GM21367 (cell line): Measurements from ENCODE around the gene MYRF.

Experiments used
- ATAC-seq: cut with Tn5 transposase; IDR thresholded peaks from one replicate; pipeline ENCODE4 v1.9.1; 2021; ENCODE audit not compliant: unreplicated experiment

MYRF gene

GRCh38 chr11:61752117-61752924 is at the start of gene MYRF:
MYRF (plus strand) TSS chr11:61752636; CDS start chr11:61752745, 109 bp downstream.
- ATAC-seq = no peak

DNA sequence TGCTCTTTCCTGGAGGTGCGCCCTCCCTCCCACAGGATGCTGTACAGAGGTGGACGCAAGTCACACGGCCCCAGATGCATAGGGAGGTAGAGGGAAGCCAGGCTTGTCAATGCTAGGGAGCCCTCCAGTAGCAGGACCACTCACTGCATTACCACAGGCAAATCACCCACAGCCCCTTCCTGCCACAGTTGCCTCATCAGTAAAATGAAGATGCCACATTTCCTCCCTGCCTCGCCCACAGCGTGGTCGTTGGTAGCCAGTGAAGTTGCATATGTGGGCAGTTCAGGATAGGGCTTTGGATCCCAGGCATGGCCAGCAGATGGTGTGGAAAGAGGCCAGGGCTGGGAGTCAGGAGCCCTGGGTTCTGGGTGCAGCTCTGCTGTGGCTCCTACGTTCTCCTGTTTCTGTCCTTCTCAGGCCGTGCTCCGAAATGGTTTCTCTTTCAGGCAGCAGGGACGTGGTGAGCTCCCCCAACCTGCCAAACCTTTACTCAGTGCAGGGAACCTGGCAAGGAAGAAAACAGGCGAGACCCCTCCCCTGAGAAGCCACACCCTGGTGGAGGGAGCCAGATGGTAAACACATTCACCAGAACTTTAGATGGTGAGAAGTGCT is 49.6 kb upstream of the MYRF start:
- no peak for ATAC-seq

- no peak for ATAC-seq
These were observed 47.6 kb upstream of the MYRF start for GRCh38 chr11:61704838-61705237.

- ATAC-seq = no peak
These were observed 45.7 kb upstream of the MYRF start for GRCh38 chr11:61706452-61707400.

GRCh38 chr11:61707574-61707973 is 44.9 kb upstream of the MYRF start:
- ATAC-seq = no peak

DNA sequence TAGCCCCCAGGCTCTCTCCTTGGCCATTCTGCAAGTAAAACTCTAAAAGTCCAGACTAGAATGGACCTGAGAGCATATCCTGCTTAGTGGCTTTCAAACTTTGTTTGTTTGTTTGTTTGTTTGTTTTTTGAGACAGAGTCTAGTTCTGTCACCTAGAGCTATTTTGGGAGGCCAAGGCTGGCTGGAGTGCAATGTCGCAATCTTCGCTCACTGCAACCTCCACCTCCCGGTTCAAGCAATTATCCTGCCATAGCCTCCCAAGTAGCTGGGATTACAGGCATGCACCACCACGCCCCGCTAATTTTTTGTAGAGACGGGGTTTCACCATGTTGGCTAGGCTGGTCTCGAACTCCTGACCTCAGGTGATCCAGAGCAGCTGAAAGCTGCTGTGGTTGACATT is 43.3 kb upstream of the MYRF start:
- ATAC-seq = no peak

- no peak for ATAC-seq
These were observed 42.9 kb upstream of the MYRF start for GRCh38 chr11:61709572-61709971.

DNA sequence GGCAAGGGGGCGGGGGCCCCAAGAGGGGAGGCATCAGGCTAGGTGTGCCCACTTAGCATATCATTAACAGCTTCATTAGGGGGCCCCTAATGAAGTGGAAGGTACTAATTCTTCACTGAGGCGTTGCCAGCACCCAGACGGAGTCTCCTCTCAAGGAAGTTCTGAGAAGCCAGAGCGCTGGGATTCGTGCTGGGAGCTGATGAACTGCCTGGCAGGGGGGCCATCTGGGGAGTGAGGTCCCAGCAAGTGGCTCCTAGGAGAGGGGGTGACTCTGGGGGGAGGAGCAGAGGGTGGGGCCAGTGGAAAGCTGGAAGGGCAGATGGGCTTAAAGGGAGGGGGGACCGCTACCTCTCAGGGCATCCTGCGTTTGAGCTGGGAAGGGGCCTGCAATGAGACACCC is 42.4 kb upstream of the MYRF start:
- ATAC-seq = no peak

- no peak for ATAC-seq
These were observed 41.4 kb upstream of the MYRF start for GRCh38 chr11:61711037-61711436.

DNA sequence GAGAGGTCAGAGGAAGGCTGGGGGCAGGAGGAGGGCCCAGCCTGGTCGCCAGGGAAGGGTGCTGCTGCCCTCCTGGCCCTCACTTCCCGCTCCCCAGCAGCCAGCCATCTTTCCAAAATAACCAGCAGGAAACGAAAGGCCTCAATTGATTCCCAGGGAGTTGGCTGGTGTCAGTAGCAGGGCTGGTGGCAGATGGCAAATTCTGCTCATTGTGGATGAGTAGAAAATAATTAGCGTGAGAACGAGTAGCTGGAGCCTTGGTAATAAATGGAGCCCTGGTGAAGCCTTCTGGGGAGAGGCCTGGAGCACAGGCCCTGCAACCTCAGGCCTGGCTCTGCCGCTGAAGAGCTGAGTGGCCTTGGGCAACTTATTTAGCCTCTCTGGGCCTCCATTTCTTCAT is 40.9 kb upstream of the MYRF start:
- ATAC-seq = no peak

- ATAC-seq = no peak
These were observed 40.1 kb upstream of the MYRF start for GRCh38 chr11:61712314-61712713.

- no peak for ATAC-seq
These were observed 39.6 kb upstream of the MYRF start for GRCh38 chr11:61712846-61713245.

- ATAC-seq = no peak
These were observed 39.0 kb upstream of the MYRF start for GRCh38 chr11:61713464-61713863.

DNA sequence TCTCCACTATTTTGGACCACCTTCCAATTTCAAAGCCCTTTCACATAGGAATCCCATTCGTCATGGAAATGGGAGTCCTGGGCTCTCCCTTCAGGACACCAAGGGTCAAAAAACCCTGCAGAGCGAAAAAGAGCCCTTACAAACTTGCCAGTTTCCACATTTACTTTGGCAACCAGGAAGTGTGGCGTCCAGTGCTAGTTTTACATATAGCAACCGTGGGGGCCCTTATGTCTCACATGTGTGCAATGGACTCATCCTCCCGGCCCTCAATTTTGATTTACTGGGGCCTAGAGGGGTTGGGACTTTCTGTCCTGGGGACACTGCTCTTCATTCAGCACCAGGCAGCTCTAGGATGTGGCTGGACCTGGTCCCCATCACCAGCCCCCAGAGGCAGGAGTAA is 38.5 kb upstream of the MYRF start:
- ATAC-seq = no peak

DNA sequence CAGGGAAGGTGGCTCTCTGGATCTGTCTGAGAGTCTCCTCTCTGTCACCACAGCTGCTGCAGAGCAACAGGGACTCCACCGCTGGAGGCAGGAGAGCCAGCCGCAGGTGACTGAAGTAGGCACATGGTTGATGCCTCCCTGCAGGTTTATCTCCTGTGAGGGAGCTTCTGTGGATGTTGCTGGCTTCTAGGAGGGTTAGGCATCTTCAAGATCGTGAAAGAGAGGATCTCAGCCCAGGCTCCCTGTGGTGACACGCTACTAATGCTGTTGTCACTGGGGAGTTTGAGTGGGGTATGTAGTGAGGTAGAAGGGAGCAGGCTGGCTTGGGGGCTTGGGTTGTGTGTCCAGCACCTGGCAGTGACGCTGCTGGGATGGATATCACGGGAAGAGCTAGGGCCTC is 38.1 kb upstream of the MYRF start:
- ATAC-seq = no peak

DNA sequence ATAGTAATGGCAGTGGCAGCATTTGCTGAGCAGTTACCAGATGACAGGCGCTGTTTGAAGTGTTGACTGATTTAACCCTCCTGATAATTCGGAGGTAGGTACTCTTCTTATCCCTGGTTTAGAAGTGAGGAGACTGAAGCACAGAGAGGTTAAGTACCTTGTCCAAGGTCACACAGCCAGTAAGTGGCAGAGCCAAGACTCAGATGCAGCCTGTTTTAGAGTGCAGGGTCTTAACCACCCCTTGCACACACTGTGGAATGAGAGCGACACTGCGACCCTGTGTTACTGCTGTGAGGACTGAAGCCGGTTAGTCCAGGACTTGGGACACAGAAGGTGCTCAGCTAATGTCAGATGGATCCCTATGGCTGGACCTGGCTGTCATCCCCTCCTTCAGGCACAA is 37.5 kb upstream of the MYRF start:
- ATAC-seq = no peak

DNA sequence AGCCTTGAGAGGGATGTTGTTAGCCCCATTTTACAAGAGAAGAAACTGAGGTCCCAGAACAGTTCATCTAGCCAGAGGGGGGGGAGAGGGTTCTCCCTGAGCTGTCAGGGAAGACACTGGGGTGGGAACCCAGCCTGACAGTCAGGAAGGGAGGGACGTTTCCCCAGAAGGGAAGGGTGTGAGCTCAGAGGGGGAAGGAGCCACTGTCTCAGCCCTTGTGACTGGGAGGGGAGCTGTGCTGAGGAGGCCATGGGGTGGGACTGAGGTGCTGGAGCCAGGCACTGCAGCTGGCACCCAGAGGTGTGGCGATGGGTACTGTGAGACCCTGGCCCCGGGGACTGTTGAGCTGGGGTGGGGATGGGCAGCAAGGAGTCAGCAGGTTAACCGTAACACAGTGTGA is 36.6 kb upstream of the MYRF start:
- ATAC-seq = no peak

DNA sequence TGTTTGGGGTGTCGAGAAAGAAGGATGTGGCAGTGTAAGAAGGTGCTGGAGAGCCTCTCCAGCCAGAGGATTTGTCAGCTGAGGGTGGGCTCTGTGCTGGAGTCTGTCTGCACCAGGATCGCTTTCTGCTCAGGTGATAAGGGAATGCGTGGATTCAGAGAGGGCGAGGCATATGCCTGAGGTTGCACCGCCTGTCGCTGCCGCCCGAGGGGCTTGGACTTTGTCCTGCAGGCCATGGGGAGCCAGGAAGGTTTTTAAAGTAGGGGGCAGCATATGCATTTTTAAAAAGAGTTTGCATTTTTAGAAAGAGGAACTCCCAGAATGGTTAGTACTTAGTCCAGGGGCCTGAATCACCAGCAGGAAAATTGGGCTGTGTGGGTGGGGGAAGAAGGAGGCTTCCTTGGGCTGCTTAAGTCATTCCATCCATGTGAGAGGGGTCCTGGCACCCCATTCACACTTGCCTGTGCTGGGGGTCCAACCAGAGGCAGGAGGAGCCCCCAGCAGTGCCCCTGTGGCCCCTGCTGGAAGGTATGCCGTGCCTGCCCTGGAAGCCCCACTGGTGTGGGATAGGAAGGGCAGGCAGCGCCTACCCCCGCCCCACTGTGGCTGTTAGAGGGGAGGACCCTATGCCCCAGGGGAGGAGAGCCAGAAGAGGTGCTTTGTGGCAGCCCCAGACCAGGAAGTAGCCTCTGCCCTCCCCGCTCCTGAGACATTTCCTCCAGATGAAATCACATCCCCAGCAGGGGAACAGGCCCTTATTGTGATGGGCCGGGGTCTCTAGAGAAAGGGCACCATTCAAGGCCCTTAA is 35.8 kb upstream of the MYRF start:
- no peak for ATAC-seq

DNA sequence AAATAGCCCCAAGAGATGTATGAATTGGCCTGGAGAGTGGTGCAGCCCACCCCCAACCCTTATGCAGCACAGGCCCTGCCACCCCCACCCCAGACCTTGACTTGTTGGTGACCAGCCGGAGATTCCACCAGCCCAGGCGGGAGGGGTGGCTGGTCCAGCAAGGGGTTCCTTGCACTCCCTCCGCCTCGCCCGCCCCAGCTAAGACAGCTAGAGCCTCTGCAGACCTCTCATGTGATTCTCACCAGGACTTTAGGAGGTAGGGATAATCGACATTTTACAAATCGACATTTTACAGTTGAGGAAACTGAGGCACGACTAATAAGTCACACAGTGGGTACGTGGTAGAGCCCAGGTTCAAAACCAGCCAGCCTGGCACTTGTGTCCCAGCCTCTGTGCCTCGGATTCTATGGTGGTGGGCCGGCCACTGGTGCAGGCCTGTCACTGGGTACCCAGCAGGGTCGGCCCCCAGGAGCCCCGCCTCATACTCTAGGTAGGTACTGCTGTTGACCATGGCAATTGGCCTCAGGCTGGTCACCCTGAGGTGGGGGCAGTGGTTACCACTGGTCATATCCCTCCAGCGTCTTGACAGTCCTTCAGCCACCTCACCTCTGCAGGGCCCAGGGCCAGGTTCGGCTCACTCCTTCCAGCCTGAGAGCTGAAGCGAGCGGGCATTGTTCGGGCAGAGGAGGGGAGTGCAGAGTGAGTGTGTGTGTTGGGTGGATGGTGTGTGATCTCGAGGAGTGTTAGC is 35.0 kb upstream of the MYRF start:
- ATAC-seq = no peak

DNA sequence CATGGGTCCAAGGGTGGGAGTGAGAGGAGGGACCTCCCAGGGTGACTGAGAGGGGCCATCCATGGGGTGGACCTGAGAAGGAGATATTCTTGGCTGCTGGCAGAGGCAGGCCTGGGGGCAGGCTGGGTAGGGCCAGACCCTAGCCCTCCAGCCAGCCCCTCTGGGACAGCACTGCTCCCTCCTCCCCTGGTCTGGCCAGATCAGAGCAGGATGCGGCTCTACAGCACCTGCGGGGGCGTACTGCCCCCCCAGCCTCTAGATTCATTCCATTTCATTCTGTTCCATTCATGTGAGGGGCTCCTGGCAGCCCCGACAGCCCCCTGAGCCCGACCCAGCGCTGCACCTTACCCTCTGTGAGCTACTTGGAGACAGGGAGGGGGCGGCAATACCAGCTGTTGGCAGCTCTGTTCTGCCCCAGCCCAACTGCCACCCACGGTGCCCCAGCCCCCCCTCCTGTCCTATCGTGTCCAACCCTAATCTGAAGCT is 34.3 kb upstream of the MYRF start:
- ATAC-seq = no peak
